GM15510 (cell line): ENCODE data around the gene SMAP2.

Experiments used
- POLR2A ChIP-seq: IDR thresholded peaks from 3 replicates; pipeline ENCODE4 v1.6.1; 2011; ENCODE audit warnings: borderline replicate concordance; ENCODE audit not compliant: insufficient read length; ENCODE audit errors: extremely low read depth

Gene SMAP2

GRCh38 chr1:40373323-40374283 lies at the start of gene SMAP2:
Gene SMAP2 (plus strand): TSS chr1:40373727. CDS start chr1:40374121, 394 bp downstream.
- TF ChIP-seq POLR2A = peak; percentile 86

- TF ChIP-seq POLR2A = no peak
These were observed 40.8 kb upstream of the SMAP2 start for GRCh38 chr1:40332695-40333094.

- TF ChIP-seq POLR2A = no peak
These were observed 36.1 kb upstream of the SMAP2 start for GRCh38 chr1:40337443-40337842.

DNA sequence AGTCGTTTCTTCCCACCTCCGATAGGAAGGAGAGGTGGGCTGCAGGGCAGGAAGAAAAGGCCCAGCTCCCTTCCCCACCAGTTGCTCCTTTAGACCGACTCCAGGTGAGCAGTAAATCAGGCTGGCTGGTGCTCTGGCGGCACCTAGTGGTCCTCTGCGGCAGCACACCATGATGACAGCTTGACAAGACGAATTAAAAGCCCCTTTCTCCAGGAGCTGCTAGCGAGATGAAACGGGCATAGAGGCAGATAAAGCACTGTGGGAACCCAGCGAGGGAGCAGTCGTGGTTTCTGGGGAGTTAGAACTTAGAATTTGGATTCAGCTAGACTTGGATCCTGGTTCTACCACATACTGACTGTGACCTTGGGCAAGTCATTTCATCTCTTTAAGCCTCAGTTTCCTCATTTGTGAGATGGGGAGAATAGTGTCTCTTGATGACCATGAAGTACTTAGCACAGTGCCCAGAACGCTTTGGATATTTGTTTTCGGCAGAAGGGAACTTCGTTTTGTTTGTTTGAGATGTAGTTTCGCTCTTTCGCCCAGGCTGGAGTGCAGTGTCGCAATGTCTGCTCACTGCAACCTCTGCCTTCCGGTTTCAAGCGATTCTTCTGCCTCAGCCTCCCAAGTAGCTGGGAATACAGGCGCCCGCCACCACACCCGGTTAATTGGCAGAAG lies 34.6 kb upstream of the SMAP2 start:
- TF ChIP-seq POLR2A = no peak

DNA sequence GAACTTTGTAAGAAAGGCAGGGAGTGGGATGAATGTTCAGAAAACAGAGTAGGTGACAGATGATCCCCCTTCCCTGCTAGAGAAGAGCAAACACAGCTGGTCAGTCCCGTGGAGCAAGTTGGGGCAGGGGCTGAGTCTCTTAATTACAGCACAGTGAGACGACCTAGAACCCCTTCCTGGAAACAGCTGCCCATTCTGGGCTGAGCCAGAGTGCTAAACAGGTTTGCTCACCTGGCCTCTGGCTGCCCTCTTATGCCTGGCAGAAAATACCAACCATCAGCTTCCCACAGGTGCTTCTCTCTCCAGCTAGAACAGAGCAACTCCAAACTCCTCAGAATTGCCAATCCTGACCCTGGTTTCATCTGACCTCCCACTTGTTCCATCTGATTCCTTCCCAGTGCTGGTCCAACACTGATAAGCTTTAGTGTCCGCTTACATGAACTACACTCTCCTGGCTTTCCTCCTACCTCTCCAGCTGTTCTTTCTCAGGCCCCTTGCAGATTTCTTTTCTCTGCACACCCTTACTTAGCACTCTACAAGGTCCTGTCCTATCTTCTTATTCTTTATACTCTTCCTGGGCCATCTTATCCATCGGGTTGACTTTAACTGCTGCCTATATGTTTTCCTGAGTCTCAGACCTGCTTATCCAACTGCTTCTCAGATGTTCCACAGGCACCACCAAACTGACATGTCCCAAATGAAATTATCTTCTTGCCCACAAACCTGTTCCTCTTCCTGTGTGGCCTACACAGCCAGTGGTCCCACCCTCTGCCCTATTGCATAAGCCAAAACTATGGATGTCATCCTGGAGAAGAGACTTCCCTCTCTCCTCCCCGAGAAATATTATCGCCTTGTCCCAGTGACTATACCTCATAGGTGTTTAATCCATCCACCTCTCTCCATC lies 33.9 kb upstream of the SMAP2 start:
- TF ChIP-seq POLR2A = no peak

- TF ChIP-seq POLR2A = no peak
These were observed 31.8 kb upstream of the SMAP2 start for GRCh38 chr1:40341491-40342380.

- no peak for TF ChIP-seq POLR2A
These were observed 28.9 kb upstream of the SMAP2 start for GRCh38 chr1:40344597-40344996.

GRCh38 chr1:40350391-40350790 lies 23.1 kb upstream of the SMAP2 start:
- no peak for TF ChIP-seq POLR2A

DNA sequence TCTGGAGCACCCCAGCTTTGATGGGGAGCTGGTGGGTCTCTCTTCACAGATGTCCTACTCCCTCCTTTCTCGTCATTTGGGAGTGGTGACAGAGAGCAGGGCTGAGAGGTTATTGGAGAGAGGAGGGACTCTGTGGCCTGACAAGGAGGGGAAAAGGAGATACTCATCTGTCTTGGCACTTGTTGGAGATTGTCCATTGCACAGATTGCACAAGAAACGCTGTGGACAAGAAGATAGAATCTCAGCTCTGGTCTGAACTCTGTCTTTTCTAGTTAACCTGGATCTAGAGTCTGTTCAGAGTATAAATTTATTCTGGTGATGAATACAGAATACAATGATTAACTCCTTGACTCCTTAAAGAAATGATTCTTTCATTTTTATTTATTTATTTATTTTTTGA lies 22.4 kb upstream of the SMAP2 start:
- TF ChIP-seq POLR2A = no peak

DNA sequence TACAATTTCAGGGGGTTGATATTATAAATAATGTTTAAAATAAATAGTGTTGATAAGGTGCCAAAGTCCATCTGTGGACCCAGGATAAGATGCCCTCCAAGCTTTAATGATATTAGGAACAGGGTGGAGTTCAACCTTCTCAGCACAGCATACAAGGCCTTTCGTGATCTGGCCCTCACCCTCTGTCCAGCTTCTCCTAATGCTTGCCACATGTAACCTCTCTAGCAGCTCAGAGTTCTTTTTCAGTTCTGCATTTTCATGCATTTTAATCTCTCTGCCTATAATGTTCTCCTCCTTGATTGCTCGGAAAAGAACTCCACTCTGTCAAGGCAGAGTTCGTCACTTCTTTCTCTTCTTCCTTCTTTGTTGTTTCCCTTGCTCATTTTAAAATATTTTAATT lies 21.4 kb upstream of the SMAP2 start:
- TF ChIP-seq POLR2A = no peak

GRCh38 chr1:40353082-40353481 lies 20.4 kb upstream of the SMAP2 start:
- no peak for TF ChIP-seq POLR2A

DNA sequence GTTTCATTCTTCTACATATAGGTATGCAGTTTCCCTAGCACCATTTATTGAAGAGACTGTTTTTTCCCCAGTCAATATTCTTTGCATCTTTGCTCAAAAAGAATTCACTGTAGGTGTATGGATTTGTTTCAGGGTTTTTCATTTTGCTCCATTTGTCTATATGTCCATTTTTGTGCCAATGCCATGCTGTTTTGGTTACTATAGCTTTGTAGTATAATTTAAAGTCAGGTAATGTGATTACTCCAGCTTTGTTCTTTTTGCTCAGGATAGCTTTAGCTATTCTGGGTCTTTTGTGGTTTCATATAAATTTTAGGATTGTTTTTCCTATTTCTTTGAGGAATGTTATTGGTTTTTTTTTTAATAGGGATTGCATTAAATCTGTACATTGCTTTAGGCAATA lies 15.9 kb upstream of the SMAP2 start:
- TF ChIP-seq POLR2A = no peak

DNA sequence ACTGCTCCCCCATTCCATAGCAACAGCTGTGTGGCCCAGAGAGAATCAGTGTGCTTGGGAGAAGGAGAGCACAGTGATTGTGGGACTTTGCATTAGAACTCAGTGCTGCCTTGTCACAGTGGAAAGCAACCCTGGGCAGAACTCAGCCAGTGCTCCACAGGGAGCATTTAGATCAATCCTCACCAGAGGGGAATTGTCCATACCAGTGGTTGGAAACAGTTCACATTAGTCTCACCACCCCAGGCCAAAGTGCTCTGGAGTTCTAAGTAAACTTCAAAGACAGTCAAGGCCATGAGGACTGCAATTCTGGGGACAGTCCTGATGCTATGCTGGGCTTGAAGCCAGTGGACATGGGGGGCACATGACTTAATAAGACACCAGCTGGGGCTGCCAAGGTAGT lies 12.9 kb upstream of the SMAP2 start:
- no peak for TF ChIP-seq POLR2A

DNA sequence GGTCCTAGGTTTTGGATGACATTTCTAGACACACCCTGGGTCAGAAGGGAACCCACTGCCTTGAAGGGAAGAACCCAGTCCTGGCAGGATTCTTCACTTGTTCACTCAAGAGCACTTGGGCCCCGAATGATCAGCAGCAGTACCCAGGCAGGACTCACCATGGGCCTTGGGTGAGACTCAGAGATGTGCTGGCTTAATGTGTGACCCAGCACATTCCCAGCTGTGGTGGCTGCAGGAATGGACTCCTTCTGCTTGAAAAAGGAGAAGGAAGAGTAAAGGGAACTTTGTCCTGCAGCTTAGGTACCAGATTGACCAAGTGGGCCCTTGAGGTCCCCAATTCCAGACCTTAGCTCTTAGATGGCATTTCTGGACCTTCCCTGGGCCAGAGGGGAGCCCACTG lies 12.3 kb upstream of the SMAP2 start:
- TF ChIP-seq POLR2A = no peak
